Adrenal gland (tissue), 5 donors: ENCODE results near the gene RUNX3.

Experiments
- POLR2A ChIP-seq, 2 donors: fragments of 450-650 bp; IDR thresholded peaks; one replicate each; pipeline ENCODE4 v1.6.1; 2017; ENCODE audit warnings: antibody characterized with exemption in 2 of 2, mild to moderate bottlenecking in 2 of 2, moderate library complexity in 1 of 2
- TF ChIP-seq, protein P1 (sequence below), 6 experiments: fragments of 450-650 bp in 4 of 6; fragments of 200-600 bp in 2 of 6; sonication (generic) in 1 of 6; IDR thresholded peaks; 1 replicate in 5 of 6; 2 replicates in 1 of 6; pipeline versions ENCODE4 v1.5.1 to v1.8.0; 2016 to 2021; ENCODE audit warnings: antibody characterized with exemption in 6 of 6, mild to moderate bottlenecking in 2 of 6, moderate library complexity in 1 of 6
- donor health status: DM: no; HTN: no; CAD: no.

DNA sequence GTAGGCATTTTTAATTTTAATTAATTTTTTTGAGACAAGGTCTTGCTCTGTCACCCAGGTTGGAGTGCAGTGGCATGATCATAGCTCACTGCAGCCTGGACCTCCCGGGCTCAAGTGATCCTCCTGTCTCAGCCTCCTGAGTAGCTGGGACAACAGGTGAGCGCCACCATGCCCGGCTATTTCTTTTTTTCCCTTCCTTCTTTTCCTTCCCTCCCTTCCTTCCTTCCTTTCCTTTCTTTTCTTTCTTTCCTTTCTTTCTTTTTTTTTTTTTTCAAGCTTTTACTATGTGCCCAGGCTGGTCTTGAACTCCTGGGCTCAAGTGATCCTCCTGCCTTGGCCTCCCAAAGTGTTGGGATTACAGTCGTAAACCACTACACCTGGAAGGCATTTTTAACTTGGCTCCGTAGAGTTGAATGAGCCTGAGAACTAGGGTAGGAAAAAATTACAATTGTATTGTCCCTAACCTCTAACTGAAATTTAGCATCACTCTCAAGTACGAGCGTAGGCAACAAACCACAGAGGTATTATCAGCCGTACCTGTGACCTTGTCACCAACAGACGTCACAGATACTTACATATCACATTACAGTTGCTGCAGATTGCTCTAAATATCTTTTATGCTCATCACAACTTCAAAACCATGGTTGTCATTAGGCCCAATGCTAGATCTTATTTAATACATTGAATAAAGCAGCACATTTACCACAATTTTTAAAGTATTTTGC is 8.0 kb downstream of the RUNX3 start:
- TF ChIP-seq, protein P1, sequence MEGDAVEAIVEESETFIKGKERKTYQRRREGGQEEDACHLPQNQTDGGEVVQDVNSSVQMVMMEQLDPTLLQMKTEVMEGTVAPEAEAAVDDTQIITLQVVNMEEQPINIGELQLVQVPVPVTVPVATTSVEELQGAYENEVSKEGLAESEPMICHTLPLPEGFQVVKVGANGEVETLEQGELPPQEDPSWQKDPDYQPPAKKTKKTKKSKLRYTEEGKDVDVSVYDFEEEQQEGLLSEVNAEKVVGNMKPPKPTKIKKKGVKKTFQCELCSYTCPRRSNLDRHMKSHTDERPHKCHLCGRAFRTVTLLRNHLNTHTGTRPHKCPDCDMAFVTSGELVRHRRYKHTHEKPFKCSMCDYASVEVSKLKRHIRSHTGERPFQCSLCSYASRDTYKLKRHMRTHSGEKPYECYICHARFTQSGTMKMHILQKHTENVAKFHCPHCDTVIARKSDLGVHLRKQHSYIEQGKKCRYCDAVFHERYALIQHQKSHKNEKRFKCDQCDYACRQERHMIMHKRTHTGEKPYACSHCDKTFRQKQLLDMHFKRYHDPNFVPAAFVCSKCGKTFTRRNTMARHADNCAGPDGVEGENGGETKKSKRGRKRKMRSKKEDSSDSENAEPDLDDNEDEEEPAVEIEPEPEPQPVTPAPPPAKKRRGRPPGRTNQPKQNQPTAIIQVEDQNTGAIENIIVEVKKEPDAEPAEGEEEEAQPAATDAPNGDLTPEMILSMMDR (IDR thresholded peaks at IDR 0.05), result no peak
- TF ChIP-seq POLR2A (IDR thresholded peaks at IDR 0.05), result no peak
